Thyroid gland (tissue), 4 donors: ENCODE results near the gene PKD1L1. TPM values are rescaled to one million over a fixed set of nuclear protein-coding genes. Genes with fewer than 3 reads are reported as not detected.

ENCODE experiments used
- DNase-seq, 2 donors: peaks; one replicate each; pipeline ENCODE4 v3.0.0-alpha.2; 2019
- H3K27ac ChIP-seq, 3 donors: fragments of 200-600 bp; sonication (generic); 1 replicate in 2 of 3; 2 replicates in 1 of 3; pipeline ENCODE4 v1.5.1; 2016 to 2019; ENCODE audit warnings: mild to moderate bottlenecking in 1 of 3, moderate library complexity in 1 of 3
- H3K27me3 ChIP-seq: fragments of 200-600 bp; sonication (generic); one replicate; pipeline ENCODE4 v1.5.1; 2019
- H3K36me3 ChIP-seq, 2 donors: fragments of 200-600 bp; sonication (generic); one replicate each; pipeline ENCODE4 v1.5.1; 2016 to 2019
- H3K4me1 ChIP-seq, 2 donors: fragments of 200-600 bp; sonication (generic); one replicate each; pipeline ENCODE4 v1.5.1; 2017 to 2019
- H3K4me3 ChIP-seq, 3 donors: fragments of 200-600 bp; sonication (generic); replicated peaks in 1 of 3; 1 replicate in 2 of 3; 2 replicates in 1 of 3; pipeline ENCODE4 v1.5.1; 2016; ENCODE audit warnings: mild to moderate bottlenecking in 1 of 3
- H3K9me3 ChIP-seq: fragments of 200-600 bp; sonication (generic); one replicate; pipeline ENCODE4 v1.5.1; 2017
- CTCF ChIP-seq, 6 experiments: fragments of 200-600 bp in 3 of 6; fragments of 450-650 bp in 3 of 6; sonication (generic) in 3 of 6; IDR thresholded peaks; one replicate each; pipeline ENCODE4 v1.5.1; 2016 to 2019; ENCODE audit warnings: antibody characterized with exemption in 6 of 6, mild to moderate bottlenecking in 2 of 6, inconsistent platforms in 1 of 6, moderate library complexity in 1 of 6
- POLR2A ChIP-seq, 2 donors: fragments of 450-650 bp; IDR thresholded peaks; one replicate each; pipeline ENCODE4 v1.6.1; 2017; ENCODE audit warnings: antibody characterized with exemption in 2 of 2, mild to moderate bottlenecking in 2 of 2, moderate library complexity in 1 of 2
- WGBS, 2 donors: methylation state at CpG; one replicate each; pipeline ENCODE4 v1.1.5; 2017; 5-methylcytosine and 5-hydroxymethylcytosine counted together
- intact Hi-C: fragments of 100-400 bp; cut with DNase I; formaldehyde crosslinking; loops from one replicate; pipeline ENCODE4 v1.15.1; 2023
- total RNA-seq, 4 donors: library from RNA; depleted of rRNA; stranded (reverse); fragments of >200 nt; gene quantifications; one replicate each; pipeline ENCODE4 v1.2.3, GENCODE V29; 2016

PKD1L1 gene
- total RNA-seq, 4 donors from 2014 or later, result under 0.01 to 0.17 (median 0.14) TPM

DNA sequence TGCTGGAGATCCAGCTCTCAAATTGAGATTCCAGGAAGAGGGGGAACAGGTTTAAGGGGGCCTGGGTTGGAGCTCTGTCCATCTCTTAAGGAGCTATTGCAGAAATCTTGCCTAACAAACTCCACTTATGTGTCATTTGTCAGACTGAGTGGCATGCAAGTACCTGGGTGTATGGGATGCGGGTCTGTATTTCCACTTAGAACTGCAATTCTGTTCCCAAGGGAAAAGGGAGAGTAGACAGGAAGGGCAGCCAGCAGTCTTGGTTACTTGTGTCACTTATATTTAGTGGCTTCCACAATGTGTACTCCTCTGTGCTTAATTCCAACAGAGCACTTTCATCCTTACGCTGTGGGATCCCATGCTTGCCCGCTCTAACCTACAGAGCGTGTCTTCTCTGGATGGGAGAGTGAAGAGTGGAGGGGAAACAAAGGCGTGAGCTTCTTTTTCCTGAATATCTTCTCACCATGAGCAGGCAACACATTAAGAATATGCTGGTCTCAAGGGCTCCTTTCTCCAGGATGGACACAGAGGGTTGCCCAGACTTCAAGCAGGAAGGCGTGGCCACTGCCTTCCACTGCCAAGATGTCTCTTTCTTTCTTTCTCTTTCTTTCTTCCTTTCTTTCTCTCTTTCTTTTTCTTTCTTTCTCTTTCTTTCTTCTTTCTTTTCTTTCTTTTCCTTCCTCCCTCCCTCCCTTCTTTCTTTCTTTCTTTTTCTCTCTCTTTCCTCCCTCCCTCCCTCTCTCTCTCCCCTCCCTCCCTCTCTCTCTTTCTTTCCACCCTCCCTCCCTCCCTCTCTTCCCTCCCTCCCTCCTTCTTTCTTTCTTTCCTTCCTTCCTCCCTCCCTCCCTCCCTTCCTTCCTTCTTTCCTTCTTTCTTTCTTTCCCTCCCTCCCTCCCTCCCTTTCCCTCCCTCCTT, 212.6 kb downstream of the PKD1L1 start:
- H3K27me3 ChIP-seq, result no peaks in the 10 kb centered on the region
- TF ChIP-seq POLR2A (IDR thresholded peaks at IDR 0.05) (no peak), CTCF (IDR thresholded peaks at IDR 0.05) (no peak)
- no peak overlapping the region for H3K4me3 ChIP-seq
- DNase-seq, result no peak
- no peaks in the 10 kb centered on the region for H3K36me3 ChIP-seq
- H3K4me1 ChIP-seq, result no peaks in the 10 kb centered on the region
- no peaks in the 10 kb centered on the region for H3K9me3 ChIP-seq
- intact Hi-C loops, result no loop called here
- 92 to 95% methylated on average over 6 of the region's 6 CpGs for WGBS, 2 donors
- H3K27ac ChIP-seq, result no peak overlapping the region

DNA sequence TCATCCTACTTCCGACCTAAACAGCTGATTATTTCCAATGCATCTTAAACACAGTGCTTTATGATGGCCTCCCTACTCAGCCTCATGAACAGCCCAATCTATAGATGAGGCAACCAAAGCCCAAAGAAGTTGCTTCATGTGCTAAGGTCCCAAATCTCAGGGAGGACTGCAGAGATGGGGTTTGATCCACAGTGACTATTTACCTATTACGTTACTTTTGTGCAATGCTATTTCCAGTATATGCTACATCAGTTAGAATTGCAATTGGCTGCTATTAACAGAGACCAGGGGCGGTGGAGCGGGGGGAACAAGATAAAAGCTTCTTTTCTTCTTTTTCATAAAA, 213.3 kb downstream of the PKD1L1 start:
- TF ChIP-seq POLR2A (IDR thresholded peaks at IDR 0.05) (no peak), CTCF (IDR thresholded peaks at IDR 0.05) (no peak)
- Histone ChIP-seq H3K27ac (no peak overlapping the region), H3K9me3 (no peaks in the 10 kb centered on the region), H3K36me3 (no peaks in the 10 kb centered on the region), H3K4me3 (no peak overlapping the region), H3K4me1 (no peaks in the 10 kb centered on the region), H3K27me3 (no peaks in the 10 kb centered on the region)
- no peak for DNase-seq
- intact Hi-C loops, result no loop called here
- WGBS, 2 donors, result 93 to 98% methylated on average over 4 of the region's 4 CpGs

DNA sequence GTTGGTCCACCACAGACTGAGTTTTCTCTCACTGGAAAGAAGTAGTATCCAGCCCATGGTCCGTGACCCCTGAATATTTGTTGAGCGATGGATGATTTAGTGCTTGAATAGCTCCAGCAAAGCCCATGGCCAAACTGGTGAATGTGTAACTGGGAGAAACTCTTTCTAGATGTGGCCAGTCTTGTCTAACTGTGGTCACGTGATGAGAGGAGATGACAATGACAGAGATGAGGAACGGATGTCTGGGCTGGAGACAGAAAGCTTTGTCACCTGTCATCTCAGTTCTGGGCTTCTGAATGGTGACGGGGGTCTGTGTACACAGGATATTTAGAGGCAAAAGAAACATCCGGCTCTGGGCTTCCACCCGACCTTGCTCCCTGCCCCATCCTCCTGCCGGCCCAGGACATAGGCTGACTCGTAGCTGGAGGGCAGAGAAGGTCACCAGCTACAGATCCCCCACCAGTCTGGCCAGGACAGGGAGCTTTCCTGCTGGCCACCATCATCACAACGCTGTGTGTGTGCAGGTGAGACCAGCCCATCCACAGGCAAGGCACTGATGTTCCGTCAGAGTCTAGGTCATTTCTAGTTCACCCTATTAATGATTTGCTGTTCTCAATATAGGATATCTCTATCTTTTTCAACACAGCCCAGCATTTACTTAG, 213.8 kb downstream of the PKD1L1 start:
- H3K9me3 ChIP-seq, result no peaks in the 10 kb centered on the region
- no peak for DNase-seq
- no peaks in the 10 kb centered on the region for H3K36me3 ChIP-seq
- intact Hi-C loops, result no loop called here
- H3K27me3 ChIP-seq, result no peaks in the 10 kb centered on the region
- no peak for TF ChIP-seq CTCF (IDR thresholded peaks at IDR 0.05)
- TF ChIP-seq POLR2A (IDR thresholded peaks at IDR 0.05), result no peak
- H3K4me3 ChIP-seq, result no peak overlapping the region
- 59 to 71% methylated on average over 11 of the region's 11 CpGs for WGBS, 2 donors
- H3K4me1 ChIP-seq, result no peaks in the 10 kb centered on the region
- H3K27ac ChIP-seq, result no peak overlapping the region

- H3K9me3 ChIP-seq, result no peaks in the 10 kb centered on the region
- WGBS, 2 donors, result 82 to 83% methylated on average over 9 of the region's 9 CpGs
- no peaks in the 10 kb centered on the region for H3K27me3 ChIP-seq
- TF ChIP-seq POLR2A (IDR thresholded peaks at IDR 0.05) (no peak), CTCF (IDR thresholded peaks at IDR 0.05) (no peak)
- peaks cover 3 to 12% of the 10 kb centered on the region in 2 donors for H3K4me1 ChIP-seq
- H3K27ac ChIP-seq, result no peak overlapping the region
- DNase-seq, result no peak
- no peaks in the 10 kb centered on the region for H3K36me3 ChIP-seq
- intact Hi-C loops, result no loop called here
- no peak overlapping the region for H3K4me3 ChIP-seq
These were observed 218.1 kb downstream of the PKD1L1 start for GRCh38 chr7:47730142-47730541.
